Testis (tissue), 2 donors: ENCODE results near the gene LYSMD4.

ENCODE experiments used
- CTCF ChIP-seq, 3 experiments: fragments of 450-650 bp in 2 of 3; fragments of 200-600 bp in 1 of 3; sonication (generic) in 1 of 3; IDR thresholded peaks; one replicate each; pipeline ENCODE4 v1.5.1; 2016 to 2019; ENCODE audit warnings: antibody characterized with exemption in 3 of 3, mild to moderate bottlenecking in 2 of 3, moderate library complexity in 1 of 3
- POLR2A ChIP-seq: fragments of 450-650 bp; IDR thresholded peaks from one replicate; pipeline ENCODE4 v1.6.1; 2017; ENCODE audit warnings: antibody characterized with exemption, mild to moderate bottlenecking, moderate library complexity

GRCh38 chr15:99762288-99762687 lies 29.1 kb upstream of the LYSMD4 start:
- TF ChIP-seq CTCF (IDR thresholded peaks at IDR 0.05) (no peak), POLR2A (no peak)
